Urinary bladder (tissue), 4 donors: ENCODE measurements around the gene PRELP. TPM values are rescaled to one million over a fixed set of nuclear protein-coding genes. Genes with fewer than 3 reads are reported as not detected.

Experiments
- DNase-seq: peaks from one replicate; pipeline ENCODE4 v3.0.0-alpha.2; 2015; ENCODE audit errors: extremely low spot score
- H3K27ac ChIP-seq: one replicate; pipeline ENCODE4 v1.5.1; 2013; ENCODE audit warnings: low read depth, mild to moderate bottlenecking, moderate library complexity
- H3K36me3 ChIP-seq: one replicate; pipeline ENCODE4 v1.6.1; 2013; ENCODE audit warnings: mild to moderate bottlenecking, moderate library complexity; ENCODE audit not compliant: insufficient read depth
- H3K4me1 ChIP-seq: one replicate; pipeline ENCODE4 v1.6.1; 2013; ENCODE audit warnings: mild to moderate bottlenecking, moderate library complexity; ENCODE audit not compliant: insufficient read depth
- H3K4me3 ChIP-seq: one replicate; pipeline ENCODE4 v1.5.1; 2013; ENCODE audit warnings: low read depth, low read length
- WGBS: extraction: QIAGEN DNeasy Blood & Tissue Kit; methylation state at CpG from one replicate; pipeline ENCODE4 v1.1.7; 2013; 5-methylcytosine and 5-hydroxymethylcytosine counted together
- polyA plus RNA-seq: library from polyadenylated mRNA; stranded (reverse); fragments of 200-250 nt; gene quantifications from one replicate; pipeline ENCODE4 v1.2.3, GENCODE V29; 2013
- total RNA-seq: library from RNA; depleted of rRNA; stranded (reverse); fragments of >200 nt; gene quantifications from one replicate; pipeline ENCODE4 v1.2.3, GENCODE V29; 2014
- donor health status: healthy with polysubstance abuse.
- donor health status: healthy.

Gene PRELP
- total and polyA plus RNA-seq, 2 donors = 6.3 to 232 TPM

DNA sequence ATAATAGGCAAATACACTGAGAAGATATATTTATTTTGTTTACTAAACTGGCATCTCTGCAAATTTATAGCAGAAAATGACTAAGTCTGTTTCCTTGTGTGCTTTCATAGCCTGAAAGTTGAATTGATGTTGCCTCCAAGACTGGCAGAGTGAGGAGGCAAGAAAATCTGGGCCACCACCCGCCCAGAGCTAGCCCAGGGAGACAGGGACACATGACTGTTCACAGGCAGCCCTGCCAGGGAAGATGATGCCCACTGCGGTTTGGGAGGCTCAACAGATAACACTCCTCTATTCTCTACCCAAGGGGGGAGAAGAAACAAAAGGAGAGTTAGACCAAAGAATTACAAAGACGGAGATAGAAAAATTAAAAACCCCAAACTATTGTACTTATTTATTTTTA, 55.5 kb downstream of the PRELP start:
- WGBS = 87% methylated on average over 3 of the region's 3 CpGs
- Histone ChIP-seq H3K4me1 (peaks cover 2% of the 10 kb centered on the region), H3K4me3 (no peak overlapping the region), H3K36me3 (no peaks in the 10 kb centered on the region), H3K27ac (no peak overlapping the region)
- DNase-seq = no peak

DNA sequence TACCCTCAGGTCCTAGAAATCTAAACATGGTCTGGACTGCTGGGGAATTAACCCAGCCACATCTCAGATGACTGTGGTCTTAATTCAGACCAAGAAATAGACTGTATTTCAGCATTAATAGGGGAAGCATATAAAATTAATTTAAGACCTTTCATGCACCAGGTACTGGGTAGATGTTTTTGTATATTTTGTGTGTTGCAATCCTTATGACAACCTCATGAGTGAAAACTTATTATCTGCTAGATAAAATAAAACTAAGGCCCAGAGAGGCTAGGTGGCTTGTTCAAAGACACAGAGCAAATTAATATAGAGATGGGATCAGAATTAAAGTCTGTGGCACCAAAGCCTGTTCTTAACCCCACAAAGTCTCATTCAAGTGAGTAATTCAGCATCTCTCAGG, 58.4 kb downstream of the PRELP start:
- Histone ChIP-seq H3K36me3 (no peaks in the 10 kb centered on the region), H3K27ac (no peak overlapping the region), H3K4me3 (no peak overlapping the region), H3K4me1 (peaks cover 2% of the 10 kb centered on the region)
- no peak for DNase-seq

DNA sequence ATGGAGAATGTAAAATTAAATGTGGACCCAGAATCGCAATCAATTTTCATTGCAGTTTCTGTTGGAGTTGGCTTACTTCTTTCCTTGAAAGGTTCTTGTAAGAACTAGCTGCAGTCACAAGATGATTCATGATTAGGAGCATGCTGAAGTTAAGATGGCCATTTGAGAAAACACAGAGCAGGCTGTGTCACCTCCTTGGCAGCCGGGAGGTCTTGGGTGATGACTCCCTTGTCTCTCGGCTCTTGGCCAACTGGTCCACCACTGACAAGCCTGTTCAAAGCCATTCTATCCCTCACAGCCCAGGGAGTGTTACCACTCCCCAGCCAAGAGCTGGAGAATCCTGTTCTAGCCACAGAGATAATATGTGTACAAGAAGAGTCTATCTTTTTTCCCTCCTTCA, 58.9 kb downstream of the PRELP start:
- peak overlapping the region; percentile 62 for H3K27ac ChIP-seq
- no peaks in the 10 kb centered on the region for H3K36me3 ChIP-seq
- peaks cover 2% of the 10 kb centered on the region for H3K4me1 ChIP-seq
- H3K4me3 ChIP-seq = no peak overlapping the region
- 38% methylated on average over 3 of the region's 3 CpGs for WGBS
- no peak for DNase-seq

DNA sequence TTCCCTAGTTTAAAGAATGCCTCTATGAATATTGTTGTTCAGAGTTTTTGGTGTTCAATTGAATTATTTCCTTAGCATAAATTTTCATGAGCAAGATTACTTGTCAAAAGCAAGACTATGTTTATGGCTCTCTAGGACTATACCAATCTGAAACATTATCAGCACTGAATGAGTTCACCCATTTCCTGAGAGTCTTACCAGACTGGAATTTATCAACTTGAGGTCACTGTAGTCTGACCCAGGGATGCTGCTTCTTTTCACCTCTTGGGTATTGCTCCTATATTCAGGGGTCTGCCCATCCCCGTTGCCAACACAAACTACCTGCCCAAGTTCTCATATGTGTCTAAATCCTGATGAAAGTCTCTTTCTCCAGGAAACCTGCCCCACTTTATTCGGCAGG, 61.0 kb downstream of the PRELP start:
- no peak for DNase-seq
- no peaks in the 10 kb centered on the region for H3K36me3 ChIP-seq
- 65% methylated on average over 2 of the region's 2 CpGs for WGBS
- no peak overlapping the region for H3K4me3 ChIP-seq
- peaks cover 2% of the 10 kb centered on the region for H3K4me1 ChIP-seq
- no peak overlapping the region for H3K27ac ChIP-seq

DNA sequence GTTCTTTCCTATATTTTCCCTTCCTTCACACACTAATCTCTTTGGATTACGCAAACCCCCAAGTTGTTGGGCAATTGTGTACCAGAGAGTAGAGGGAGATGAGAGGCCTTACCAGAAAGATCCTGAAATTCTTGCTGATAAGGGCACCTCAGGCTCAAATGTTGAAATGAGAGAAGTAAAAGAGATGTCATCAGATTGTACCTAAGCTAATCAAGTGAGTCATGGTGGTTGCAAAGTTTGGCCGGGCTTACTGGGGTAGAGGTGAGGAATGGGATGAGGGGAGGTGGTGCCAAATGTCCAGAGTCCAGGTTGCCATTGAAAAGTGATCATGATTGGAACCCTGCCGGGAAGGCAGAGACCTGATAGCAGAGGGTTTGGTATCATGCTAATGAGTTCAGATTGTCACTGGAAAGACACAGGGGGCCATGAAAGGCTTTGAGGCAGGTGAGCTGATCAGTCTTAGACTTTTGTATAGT, 61.4 kb downstream of the PRELP start:
- H3K4me3 ChIP-seq = no peak overlapping the region
- H3K36me3 ChIP-seq = no peaks in the 10 kb centered on the region
- H3K27ac ChIP-seq = no peak overlapping the region
- no peak for DNase-seq
- peaks cover 2% of the 10 kb centered on the region for H3K4me1 ChIP-seq
- WGBS = 70% methylated on average over 3 of the region's 3 CpGs

DNA sequence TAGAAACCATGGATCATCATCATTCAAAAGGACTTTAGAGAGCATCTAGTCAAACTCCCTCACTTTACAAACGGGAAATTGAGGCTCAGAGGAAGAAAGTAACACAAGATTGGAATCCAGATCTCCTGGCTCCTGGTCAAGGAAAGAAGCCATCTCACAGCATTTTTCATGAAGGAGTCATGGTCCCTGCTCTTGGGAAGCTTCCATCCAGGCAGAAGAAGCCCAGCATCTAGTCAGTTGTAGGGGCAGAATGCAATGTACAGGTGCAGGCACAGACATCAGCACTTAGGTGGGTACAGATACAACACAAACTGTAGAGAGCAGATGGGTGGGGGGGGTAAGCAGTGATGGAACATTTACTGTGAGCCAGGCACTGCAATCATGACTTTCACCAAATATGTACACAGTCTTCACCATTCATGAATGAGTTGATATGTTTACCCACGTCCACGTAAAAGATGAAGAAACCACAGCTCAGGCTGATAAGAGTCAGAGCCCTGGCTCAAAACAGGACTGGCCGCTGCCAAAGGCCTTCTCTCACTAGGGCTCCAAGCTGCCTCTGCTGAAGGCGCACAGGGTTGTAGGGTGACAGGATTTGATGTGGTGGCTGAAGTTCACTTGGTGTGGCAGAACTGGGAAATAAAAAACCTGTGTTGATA, 62.3 kb downstream of the PRELP start:
- no peak overlapping the region for H3K4me3 ChIP-seq
- H3K4me1 ChIP-seq = peaks cover 2% of the 10 kb centered on the region
- 40% methylated on average over 5 of the region's 5 CpGs for WGBS
- H3K36me3 ChIP-seq = no peaks in the 10 kb centered on the region
- H3K27ac ChIP-seq = no peak overlapping the region
- no peak for DNase-seq

DNA sequence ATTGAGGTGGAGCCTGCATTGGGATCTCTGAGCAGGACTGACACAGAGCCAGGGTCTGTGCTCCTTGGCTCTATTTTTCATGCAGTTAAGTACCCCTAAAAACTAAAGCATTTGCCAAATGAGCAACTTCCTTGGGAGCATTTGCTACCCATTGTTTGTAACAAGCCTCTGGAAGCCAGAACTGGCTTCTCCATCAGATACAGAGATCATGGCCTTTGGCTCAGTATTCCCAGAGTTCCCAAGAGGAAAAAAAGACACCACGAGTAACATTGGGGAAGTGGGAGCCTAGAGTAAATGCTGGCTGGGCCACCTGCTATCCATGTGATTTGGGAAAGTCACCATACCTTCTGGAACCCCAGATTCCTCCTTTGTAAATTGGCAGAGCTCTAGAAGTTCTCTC, 63.1 kb downstream of the PRELP start:
- WGBS = 19% methylated on average over 1 of the region's 1 CpG
- Histone ChIP-seq H3K27ac (no peak overlapping the region), H3K4me1 (peaks cover 2% of the 10 kb centered on the region), H3K36me3 (no peaks in the 10 kb centered on the region), H3K4me3 (no peak overlapping the region)
- no peak for DNase-seq

DNA sequence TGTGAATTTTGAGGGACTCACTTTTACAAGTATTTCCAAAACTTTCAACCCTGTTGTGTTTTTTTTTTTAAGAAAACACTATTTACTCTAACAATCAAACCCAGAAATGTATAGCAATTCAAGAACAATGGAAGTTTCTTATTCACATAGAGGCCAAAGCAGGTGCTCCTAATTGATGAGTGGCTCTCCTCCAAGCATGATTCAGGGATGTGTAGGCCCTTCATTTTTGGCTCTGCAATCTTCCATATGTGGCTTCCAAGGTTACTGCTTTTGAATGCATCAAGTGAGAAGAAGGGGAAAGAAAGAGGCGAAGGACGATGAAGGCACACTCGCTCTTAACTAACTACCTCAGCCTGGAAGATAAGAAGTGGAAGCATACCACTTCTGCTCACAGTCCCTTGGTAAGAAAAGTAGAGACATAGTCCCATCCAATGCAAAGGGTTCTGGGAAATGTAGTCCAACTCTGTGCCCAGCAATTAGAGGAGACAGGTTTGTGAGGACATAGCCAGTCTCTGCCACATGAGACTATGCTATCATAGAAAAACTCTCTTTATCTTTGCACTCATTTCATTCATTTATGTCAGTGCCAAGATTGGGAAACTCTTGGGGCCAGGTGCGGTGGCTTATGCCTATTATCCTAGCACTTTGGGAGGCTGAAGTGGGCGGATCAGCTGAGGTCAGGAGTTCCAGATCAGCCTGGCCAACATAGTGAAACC, 64.4 kb downstream of the PRELP start:
- DNase-seq = no peak
- 97% methylated on average over 5 of the region's 5 CpGs for WGBS
- Histone ChIP-seq H3K36me3 (no peaks in the 10 kb centered on the region), H3K4me3 (no peak overlapping the region), H3K4me1 (no peaks in the 10 kb centered on the region), H3K27ac (no peak overlapping the region)

Other genes starting within 250 kb of the PRELP start
- gene CHIT1, start 246.1 kb upstream of the PRELP start, total RNA-seq = 0.11 TPM
- gene CHIT1, start 246.1 kb upstream of the PRELP start, polyA plus RNA-seq = not detected
- 58.6 TPM for gene BTG2, start 170.3 kb upstream of the PRELP start, total RNA-seq
- 464 TPM for gene BTG2, start 170.3 kb upstream of the PRELP start, polyA plus RNA-seq
- gene FMOD, start 124.7 kb upstream of the PRELP start, total RNA-seq = 68.4 TPM
- gene FMOD, start 124.7 kb upstream of the PRELP start, polyA plus RNA-seq = 46.0 TPM
- gene OPTC, start 18.3 kb downstream of the PRELP start, total RNA-seq = not detected
- gene OPTC, start 18.3 kb downstream of the PRELP start, polyA plus RNA-seq = 0.05 TPM
- 143 TPM for gene ATP2B4, start 151.0 kb downstream of the PRELP start, total RNA-seq
- gene ATP2B4, start 151.0 kb downstream of the PRELP start, polyA plus RNA-seq = 168 TPM